Activated naive CD8-positive, alpha-beta T cell treated with anti-CD3 and anti-CD28 coated beads, Interleukin-2, amount 50 U/mL, for 16 hours (primary cell): ENCODE results near the gene EVL.
"Not testable (repeated sequence)": the region's sequence is repeated elsewhere in the genome, so short reads cannot be mapped to it uniquely, and the experiment has no call there.

Experiments used
- DNase-seq: peaks from one replicate; pipeline ENCODE4 v3.0.0-alpha.2; 2020; ENCODE audit warnings: low read depth, low spot score

The EVL gene

GRCh38 chr14:100065111-100065871, at the start of gene EVL:
Gene EVL, plus strand, starts transcription at chr14:100065422. Its CDS starts 79 bp downstream, at chr14:100065501.
- peak; percentile 78 for DNase-seq

- DNase-seq = no peak
These were observed 47.7 kb upstream of the EVL start for GRCh38 chr14:100017553-100017952.

- DNase-seq = no peak
These were observed 47.2 kb upstream of the EVL start for GRCh38 chr14:100018054-100018453.

- no peak for DNase-seq
These were observed 46.7 kb upstream of the EVL start for GRCh38 chr14:100018482-100018881.

- DNase-seq = no peak
These were observed 46.0 kb upstream of the EVL start for GRCh38 chr14:100019156-100019744.

GRCh38 chr14:100020629-100021028, 44.6 kb upstream of the EVL start:
- no peak for DNase-seq

- no peak for DNase-seq
These were observed 42.3 kb upstream of the EVL start for GRCh38 chr14:100022772-100023451.

GRCh38 chr14:100025111-100025510, 40.1 kb upstream of the EVL start:
- DNase-seq = no peak

- no peak for DNase-seq
These were observed 37.3 kb upstream of the EVL start for GRCh38 chr14:100027771-100028490.

- DNase-seq = no peak
These were observed 36.1 kb upstream of the EVL start for GRCh38 chr14:100028990-100029677.

GRCh38 chr14:100030006-100030405, 35.2 kb upstream of the EVL start:
- not testable (repeated sequence) for DNase-seq

GRCh38 chr14:100030452-100031153, 34.6 kb upstream of the EVL start:
- no peak for DNase-seq

- no peak for DNase-seq
These were observed 33.5 kb upstream of the EVL start for GRCh38 chr14:100031506-100032281.

GRCh38 chr14:100032738-100033137, 32.5 kb upstream of the EVL start:
- DNase-seq = no peak

GRCh38 chr14:100033347-100034075, 31.7 kb upstream of the EVL start:
- DNase-seq = no peak

GRCh38 chr14:100034468-100034867, 30.8 kb upstream of the EVL start:
- DNase-seq = no peak

- DNase-seq = no peak
These were observed 30.2 kb upstream of the EVL start for GRCh38 chr14:100034961-100035500.

GRCh38 chr14:100035700-100036099, 29.5 kb upstream of the EVL start:
- DNase-seq = no peak

GRCh38 chr14:100037353-100037752, 27.9 kb upstream of the EVL start:
- DNase-seq = no peak
